ENCODE results near the gene NTN1. TPM values are rescaled to one million over a fixed set of nuclear protein-coding genes. Genes with fewer than 3 reads are reported as not detected.

Gene NTN1
- total and polyA plus RNA-seq, 2 donors from 2014 or later, result 1.8 TPM

DNA sequence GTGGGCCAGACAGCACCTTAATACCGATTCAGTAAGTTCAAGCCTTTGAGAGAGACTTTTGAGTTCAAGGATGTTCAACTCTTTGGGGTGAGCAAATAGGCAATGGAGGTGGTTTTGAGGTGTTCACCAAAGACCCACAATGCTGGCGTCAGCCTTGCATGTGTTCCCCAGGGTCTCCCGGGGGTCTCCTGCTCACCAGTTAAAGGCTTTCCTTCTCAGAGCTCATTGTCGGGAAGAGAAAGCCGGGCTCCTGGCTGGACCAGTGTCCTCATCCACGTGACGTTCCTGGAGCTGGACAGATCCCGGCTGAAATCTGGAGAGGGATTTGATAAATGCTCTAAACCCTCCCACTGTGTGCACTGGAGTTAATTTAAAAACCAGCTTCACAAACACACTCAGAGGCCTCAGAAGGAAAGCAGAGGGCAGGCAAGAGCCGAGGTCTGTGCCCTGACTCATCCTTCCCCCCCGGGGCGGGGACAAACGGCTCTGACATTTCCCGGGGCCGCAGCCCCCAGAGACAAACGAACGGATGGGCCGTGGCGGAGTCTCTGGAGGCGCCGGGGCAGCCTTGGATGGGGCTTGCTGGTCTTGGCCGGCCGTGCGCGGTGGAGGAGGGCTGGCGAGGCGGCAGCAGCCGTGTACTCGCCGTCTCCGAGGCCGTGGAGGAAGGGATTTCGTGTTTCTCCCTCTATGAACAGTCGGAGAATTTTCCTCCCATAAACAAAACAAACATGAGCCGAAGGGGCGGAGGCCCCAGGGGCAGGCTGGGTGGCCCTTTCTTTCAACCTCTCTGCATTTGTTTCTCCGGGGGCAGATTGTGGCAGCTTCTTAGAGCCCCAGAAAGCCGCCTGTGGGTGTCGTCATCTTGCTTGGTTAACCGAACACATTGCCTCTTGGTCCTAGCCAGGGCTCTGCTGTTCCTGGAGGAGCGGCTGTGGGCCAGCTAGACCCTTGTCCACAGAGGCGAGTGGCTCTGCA is 94.2 kb downstream of the NTN1 start:
- no peak overlapping the region for H3K27ac ChIP-seq (ENCODE audit: low read depth in 2 of 2, low read length in 2 of 2)
- H3K9ac ChIP-seq (ENCODE audit: low read length in 3 of 3), result no peak overlapping the region
- H3K36me3 ChIP-seq (ENCODE audit: control insufficient read depth in 2 of 3, insufficient read depth in 3 of 3, low read length in 3 of 3), result no peaks in the 10 kb centered on the region
- FAIRE-seq (no peak), DNase-seq (peak; percentile 60 to 86 (median 66))
- no peaks in the 10 kb centered on the region for H3K27me3 ChIP-seq (ENCODE audit: control insufficient read depth, insufficient read depth, low read length)
- no peaks in the 10 kb centered on the region for H3K4me1 ChIP-seq (ENCODE audit: control insufficient read depth in 2 of 3, insufficient read depth in 2 of 3, low read depth in 1 of 3, low read length in 3 of 3)
- H3K9me3 ChIP-seq (ENCODE audit: control insufficient read depth in 2 of 3, insufficient read depth in 1 of 3, low read length in 3 of 3), result peaks cover 0 to 2% (median 0%) of the 10 kb centered on the region in 3 donors
- intact Hi-C loops (cut with DNase I), result no loop called here
- H3K4me3 ChIP-seq (ENCODE audit: low read length in 3 of 3), result peak overlapping the region in 1 of 3 donors; percentile 0
- TF ChIP-seq, protein P1, sequence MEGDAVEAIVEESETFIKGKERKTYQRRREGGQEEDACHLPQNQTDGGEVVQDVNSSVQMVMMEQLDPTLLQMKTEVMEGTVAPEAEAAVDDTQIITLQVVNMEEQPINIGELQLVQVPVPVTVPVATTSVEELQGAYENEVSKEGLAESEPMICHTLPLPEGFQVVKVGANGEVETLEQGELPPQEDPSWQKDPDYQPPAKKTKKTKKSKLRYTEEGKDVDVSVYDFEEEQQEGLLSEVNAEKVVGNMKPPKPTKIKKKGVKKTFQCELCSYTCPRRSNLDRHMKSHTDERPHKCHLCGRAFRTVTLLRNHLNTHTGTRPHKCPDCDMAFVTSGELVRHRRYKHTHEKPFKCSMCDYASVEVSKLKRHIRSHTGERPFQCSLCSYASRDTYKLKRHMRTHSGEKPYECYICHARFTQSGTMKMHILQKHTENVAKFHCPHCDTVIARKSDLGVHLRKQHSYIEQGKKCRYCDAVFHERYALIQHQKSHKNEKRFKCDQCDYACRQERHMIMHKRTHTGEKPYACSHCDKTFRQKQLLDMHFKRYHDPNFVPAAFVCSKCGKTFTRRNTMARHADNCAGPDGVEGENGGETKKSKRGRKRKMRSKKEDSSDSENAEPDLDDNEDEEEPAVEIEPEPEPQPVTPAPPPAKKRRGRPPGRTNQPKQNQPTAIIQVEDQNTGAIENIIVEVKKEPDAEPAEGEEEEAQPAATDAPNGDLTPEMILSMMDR (IDR thresholded peaks at IDR 0.05; ENCODE audit: borderline replicate concordance, extremely low read depth, insufficient read depth), result no peak

DNA sequence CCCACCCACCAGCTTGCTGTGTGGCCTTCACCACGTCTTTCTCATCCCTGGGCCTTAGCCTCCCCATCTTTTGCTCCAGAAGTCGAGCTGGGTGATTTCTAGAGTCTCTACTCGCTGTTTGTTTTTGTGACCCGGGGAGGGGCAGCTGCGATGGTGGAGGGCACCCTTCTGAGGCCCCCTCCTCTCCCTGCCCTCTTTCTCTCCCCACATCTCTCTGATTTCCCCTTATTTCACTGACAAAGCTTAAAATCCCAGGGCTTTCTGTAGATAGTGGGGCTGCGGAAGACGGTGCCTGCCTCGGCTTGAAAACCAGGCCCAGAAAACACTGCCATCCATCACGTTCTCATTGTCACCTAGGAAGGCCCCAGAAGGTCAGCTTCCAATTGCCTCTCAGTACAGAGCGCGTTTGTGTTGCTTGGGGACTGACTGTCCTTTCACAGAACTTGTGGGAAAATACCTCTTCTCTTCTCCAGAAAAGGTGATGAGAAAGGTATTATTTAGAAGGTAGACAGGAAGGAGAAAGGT is 95.1 kb downstream of the NTN1 start:
- no peak overlapping the region for H3K9ac ChIP-seq (ENCODE audit: low read length in 3 of 3)
- H3K4me1 ChIP-seq (ENCODE audit: control insufficient read depth in 2 of 3, insufficient read depth in 2 of 3, low read depth in 1 of 3, low read length in 3 of 3), result no peaks in the 10 kb centered on the region
- TF ChIP-seq, protein P1 (IDR thresholded peaks at IDR 0.05; ENCODE audit: borderline replicate concordance, extremely low read depth, insufficient read depth), result no peak
- DNase-seq, result no peak
- FAIRE-seq, result no peak
- no peaks in the 10 kb centered on the region for H3K27me3 ChIP-seq (ENCODE audit: control insufficient read depth, insufficient read depth, low read length)
- no peak overlapping the region for H3K4me3 ChIP-seq (ENCODE audit: low read length in 3 of 3)
- intact Hi-C loops (cut with DNase I), result no loop called here
- no peaks in the 10 kb centered on the region for H3K36me3 ChIP-seq (ENCODE audit: control insufficient read depth in 2 of 3, insufficient read depth in 3 of 3, low read length in 3 of 3)
- H3K9me3 ChIP-seq (ENCODE audit: control insufficient read depth in 2 of 3, insufficient read depth in 1 of 3, low read length in 3 of 3), result peaks cover 0 to 2% (median 0%) of the 10 kb centered on the region in 3 donors
- H3K27ac ChIP-seq (ENCODE audit: low read depth in 2 of 2, low read length in 2 of 2), result no peak overlapping the region

DNA sequence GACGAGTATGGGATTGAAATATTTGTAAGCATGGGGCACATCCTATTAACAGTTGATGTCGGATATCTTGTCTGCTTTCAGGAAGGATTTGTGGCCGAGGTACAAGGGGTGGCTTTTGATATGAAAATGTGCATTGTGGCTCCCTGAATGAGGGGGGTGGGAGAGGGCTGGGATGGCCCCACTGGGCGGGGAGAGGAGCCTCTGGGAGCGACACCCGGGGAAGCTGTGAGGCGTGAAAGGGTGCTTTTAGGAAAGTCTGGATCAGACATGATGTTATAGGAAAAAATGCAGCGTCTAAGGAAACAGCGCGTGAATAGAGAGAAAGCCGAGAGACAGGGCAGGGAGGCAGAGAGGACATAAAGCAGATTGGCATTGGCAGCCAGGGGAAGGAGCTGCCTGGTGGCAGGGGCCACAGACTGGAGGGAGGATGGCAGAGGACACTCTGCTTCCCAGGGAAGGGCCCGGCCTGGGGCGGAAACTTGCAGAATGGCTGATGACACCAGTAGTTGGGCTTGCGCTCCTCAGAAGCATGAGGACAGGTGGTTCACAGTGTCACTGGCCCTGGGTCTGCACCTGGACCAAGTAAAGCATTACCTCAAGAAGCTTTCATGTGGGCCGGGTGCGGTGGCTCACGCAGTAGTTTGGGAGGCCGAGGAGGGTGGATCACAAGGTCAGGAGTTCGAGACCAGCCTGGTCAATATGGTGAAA is 95.7 kb downstream of the NTN1 start:
- Histone ChIP-seq H3K4me1 (ENCODE audit: control insufficient read depth in 2 of 3, insufficient read depth in 2 of 3, low read depth in 1 of 3, low read length in 3 of 3) (no peaks in the 10 kb centered on the region), H3K36me3 (ENCODE audit: control insufficient read depth in 2 of 3, insufficient read depth in 3 of 3, low read length in 3 of 3) (no peaks in the 10 kb centered on the region), H3K9me3 (ENCODE audit: control insufficient read depth in 2 of 3, insufficient read depth in 1 of 3, low read length in 3 of 3) (peaks cover 0 to 2% (median 0%) of the 10 kb centered on the region in 3 donors), H3K4me3 (ENCODE audit: low read length in 3 of 3) (no peak overlapping the region), H3K27ac (ENCODE audit: low read depth in 2 of 2, low read length in 2 of 2) (no peak overlapping the region), H3K9ac (ENCODE audit: low read length in 3 of 3) (no peak overlapping the region), H3K27me3 (ENCODE audit: control insufficient read depth, insufficient read depth, low read length) (no peaks in the 10 kb centered on the region)
- DNase-seq, result no peak
- TF ChIP-seq, protein P1 (IDR thresholded peaks at IDR 0.05; ENCODE audit: borderline replicate concordance, extremely low read depth, insufficient read depth), result no peak
- FAIRE-seq, result no peak
- intact Hi-C loops (cut with DNase I), result no loop called here
